Measurements from ENCODE around the gene RABIF. TPM values are rescaled to one million over a fixed set of nuclear protein-coding genes. Genes with fewer than 3 reads are reported as not detected.
A peak's percentile ranks its signal among the peaks of the same experiment; 100 is the strongest.

RABIF gene
- total and polyA plus RNA-seq, 10 of the 15 experiments (the other 5 are each of a cell fraction or from before 2014, with no cell fraction given): 4.7 to 18.2 (median 8.8) TPM

GRCh38 chr1:202932476-202932875, 43.5 kb upstream of the RABIF start (continued):
- no peak for TF ChIP-seq SUPT20H (IDR thresholded peaks at IDR 0.05; ENCODE audit: borderline replicate concordance, control insufficient read depth, low read depth, low read length)
- TF ChIP-seq CBFB (IDR thresholded peaks at IDR 0.05; ENCODE audit: low read depth): no peak

- WGBS (ENCODE audit: insufficient coverage, insufficient replicate concordance, low lambda C conversion rate, missing lambda C conversion rate): 2% methylated on average over 57 of the region's 57 CpGs
- intact Hi-C loops (cut with micrococcal nuclease; ENCODE audit: unreplicated experiment): loop anchor here (2.0 kb wide), 2 partner anchors 42 to 72 kb away; no protein-coding TSS in a partner anchor
- BruUV-seq (replicated peaks): TSS peak; percentile 76
- TF ChIP-seq ZSCAN29 (IDR thresholded peaks at IDR 0.05) (no peak), ZNF384 (IDR thresholded peaks at IDR 0.05; ENCODE audit: borderline replicate concordance, low read depth, low read length) (peak; percentile 74; the same call in 1 of the 2 replicates), CREM (IDR thresholded peaks at IDR 0.05; ENCODE audit: low read depth) (peak; percentile 98), BCLAF1 (IDR thresholded peaks at IDR 0.05) (no peak), ZNF207 (IDR thresholded peaks at IDR 0.05; ENCODE audit: borderline replicate concordance) (no peak; the same call in 1 of the 2 replicates), TCF3 (IDR thresholded peaks at IDR 0.05; ENCODE audit: borderline replicate concordance, insufficient read depth, low read depth, low read length) (peak; percentile 64; the same call in 1 of the 2 replicates), NBN (IDR thresholded peaks at IDR 0.05) (peak; percentile 92), ZZZ3 (IDR thresholded peaks at IDR 0.05; ENCODE audit: control insufficient read depth, insufficient read length, low read depth) (no peak), PAX5 (IDR thresholded peaks at IDR 0.05; ENCODE audit: borderline replicate concordance, low read depth, low read length) (peak; percentile 61; the same call in 1 of the 2 replicates)
- TF ChIP-seq, protein P1, sequence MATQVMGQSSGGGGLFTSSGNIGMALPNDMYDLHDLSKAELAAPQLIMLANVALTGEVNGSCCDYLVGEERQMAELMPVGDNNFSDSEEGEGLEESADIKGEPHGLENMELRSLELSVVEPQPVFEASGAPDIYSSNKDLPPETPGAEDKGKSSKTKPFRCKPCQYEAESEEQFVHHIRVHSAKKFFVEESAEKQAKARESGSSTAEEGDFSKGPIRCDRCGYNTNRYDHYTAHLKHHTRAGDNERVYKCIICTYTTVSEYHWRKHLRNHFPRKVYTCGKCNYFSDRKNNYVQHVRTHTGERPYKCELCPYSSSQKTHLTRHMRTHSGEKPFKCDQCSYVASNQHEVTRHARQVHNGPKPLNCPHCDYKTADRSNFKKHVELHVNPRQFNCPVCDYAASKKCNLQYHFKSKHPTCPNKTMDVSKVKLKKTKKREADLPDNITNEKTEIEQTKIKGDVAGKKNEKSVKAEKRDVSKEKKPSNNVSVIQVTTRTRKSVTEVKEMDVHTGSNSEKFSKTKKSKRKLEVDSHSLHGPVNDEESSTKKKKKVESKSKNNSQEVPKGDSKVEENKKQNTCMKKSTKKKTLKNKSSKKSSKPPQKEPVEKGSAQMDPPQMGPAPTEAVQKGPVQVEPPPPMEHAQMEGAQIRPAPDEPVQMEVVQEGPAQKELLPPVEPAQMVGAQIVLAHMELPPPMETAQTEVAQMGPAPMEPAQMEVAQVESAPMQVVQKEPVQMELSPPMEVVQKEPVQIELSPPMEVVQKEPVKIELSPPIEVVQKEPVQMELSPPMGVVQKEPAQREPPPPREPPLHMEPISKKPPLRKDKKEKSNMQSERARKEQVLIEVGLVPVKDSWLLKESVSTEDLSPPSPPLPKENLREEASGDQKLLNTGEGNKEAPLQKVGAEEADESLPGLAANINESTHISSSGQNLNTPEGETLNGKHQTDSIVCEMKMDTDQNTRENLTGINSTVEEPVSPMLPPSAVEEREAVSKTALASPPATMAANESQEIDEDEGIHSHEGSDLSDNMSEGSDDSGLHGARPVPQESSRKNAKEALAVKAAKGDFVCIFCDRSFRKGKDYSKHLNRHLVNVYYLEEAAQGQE (IDR thresholded peaks at IDR 0.05; ENCODE audit: low read depth, low read length): no peak
- TF ChIP-seq, protein P2, sequence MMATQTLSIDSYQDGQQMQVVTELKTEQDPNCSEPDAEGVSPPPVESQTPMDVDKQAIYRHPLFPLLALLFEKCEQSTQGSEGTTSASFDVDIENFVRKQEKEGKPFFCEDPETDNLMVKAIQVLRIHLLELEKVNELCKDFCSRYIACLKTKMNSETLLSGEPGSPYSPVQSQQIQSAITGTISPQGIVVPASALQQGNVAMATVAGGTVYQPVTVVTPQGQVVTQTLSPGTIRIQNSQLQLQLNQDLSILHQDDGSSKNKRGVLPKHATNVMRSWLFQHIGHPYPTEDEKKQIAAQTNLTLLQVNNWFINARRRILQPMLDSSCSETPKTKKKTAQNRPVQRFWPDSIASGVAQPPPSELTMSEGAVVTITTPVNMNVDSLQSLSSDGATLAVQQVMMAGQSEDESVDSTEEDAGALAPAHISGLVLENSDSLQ (IDR thresholded peaks at IDR 0.05): peak; percentile 89
These were observed 37.9 kb upstream of the RABIF start, which contains the start of gene KLHL12 for GRCh38 chr1:202926581-202927491. Gene KLHL12, minus strand, starts transcription at chr1:202927234. Its CDS starts 2,072 bp downstream, at chr1:202925162.

More at GRCh38 chr1:202926581-202927491, 37.9 kb upstream of the RABIF start, which contains the start of gene KLHL12:
- ATAC-seq (peak; percentile 97), DNase-seq (ENCODE audit: low read depth, low spot score) (peak; percentile 86), FAIRE-seq (peak; percentile 98)
- ChIA-PET POLR2A (interaction anchor here (0.6 to 1.2 kb wide), 8 partner anchors 28 to 150 kb away, joined by 3 to 6 read pairs (median 3); partner anchors contain the start of gene RABIF), RAD21 (ENCODE audit: unreplicated experiment) (interaction anchor here (0.7 kb wide), 1 partner anchor 73 kb away, joined by 3 read pairs; no protein-coding TSS in a partner anchor), SMC1A (ENCODE audit: uncharacterized antibody, unreplicated experiment) (interaction anchor here (0.9 kb wide), 1 partner anchor 52 kb away, joined by 3 read pairs; no protein-coding TSS in a partner anchor), CTCF (interaction anchor here (0.7 to 2.9 kb wide), 7 partner anchors 18 to 1440 kb away, joined by 3 to 10 read pairs (median 4); partner anchors contain the start of gene TMEM183A)
- H4K20me1 ChIP-seq (ENCODE audit: control insufficient read depth, insufficient read depth): no peaks in the 10 kb centered on the region
- H3K4me2 ChIP-seq (ENCODE audit: control insufficient read depth, insufficient read depth): peak within 1 kb of the TSS; percentile 51
- no peaks in the 10 kb centered on the region for H3K27me3 ChIP-seq (replicated peaks in 1 of 2; ENCODE audit: control insufficient read depth in 2 of 2, insufficient read depth in 2 of 2, low read length in 1 of 2)
- peak within 1 kb of the TSS; percentile 79 for H3K9ac ChIP-seq (ENCODE audit: control insufficient read depth, insufficient read depth, low read length)
- no peaks in the 10 kb centered on the region for H3K9me3 ChIP-seq (replicated peaks; ENCODE audit: control insufficient read depth, insufficient read depth, low read length)
- peaks cover 19% of the 10 kb centered on the region for H3K79me2 ChIP-seq (ENCODE audit: control insufficient read depth, insufficient read depth, low read length)
- H2AFZ ChIP-seq (ENCODE audit: control insufficient read depth, low read depth, low read length): peak within 1 kb of the TSS; percentile 92
- peak within 1 kb of the TSS; percentile 94 for H3K4me3 ChIP-seq
- no peaks in the 10 kb centered on the region; the same call in 1 of the 2 replicates for H3K4me1 ChIP-seq (ENCODE audit: control insufficient read depth, insufficient read depth, low read length)
- no peaks in the 10 kb centered on the region for H3K36me3 ChIP-seq (ENCODE audit: control insufficient read depth in 2 of 2, insufficient read depth in 2 of 2, low read length in 1 of 2)
- in situ Hi-C loops (cut with MboI): no loop called here
- peak within 1 kb of the TSS; percentile 82 for H3K27ac ChIP-seq (ENCODE audit: control insufficient read depth, insufficient read depth)

Measured in GM12878 (cell line).